GF-D8 (cell line): ENCODE data around the gene DCAF17.
"Not testable (repeated sequence)": the region's sequence is repeated elsewhere in the genome, so short reads cannot be mapped to it uniquely, and the experiment has no call there.

ENCODE experiments used
- DNase-seq: peaks from one replicate; lab custom pipeline; 2025; lab: John Stamatoyannopoulos, UW

The DCAF17 gene

GRCh38 chr2:171411214-171411613 lies 22.8 kb upstream of the DCAF17 start:
- no peak for DNase-seq

GRCh38 chr2:171411791-171412483 lies 22.1 kb upstream of the DCAF17 start:
- no peak for DNase-seq

GRCh38 chr2:171412571-171413175 lies 21.4 kb upstream of the DCAF17 start:
- no peak for DNase-seq

- not testable (repeated sequence) for DNase-seq
Observed at GRCh38 chr2:171414645-171415044, 19.4 kb upstream of the DCAF17 start.

- peak; percentile 45 for DNase-seq
Observed at GRCh38 chr2:171416009-171416926, 17.8 kb upstream of the DCAF17 start.

- DNase-seq, result no peak
Observed at GRCh38 chr2:171419333-171419732, 14.7 kb upstream of the DCAF17 start.

GRCh38 chr2:171420728-171421563 lies 13.1 kb upstream of the DCAF17 start:
- DNase-seq, result no peak

GRCh38 chr2:171422710-171423495 lies 11.1 kb upstream of the DCAF17 start:
- not testable (repeated sequence) for DNase-seq

GRCh38 chr2:171430516-171431410 lies 3.3 kb upstream of the DCAF17 start:
- DNase-seq, result no peak

- no peak for DNase-seq
Observed at GRCh38 chr2:171431677-171432167, 2.3 kb upstream of the DCAF17 start.

GRCh38 chr2:171432206-171432968 lies 1.6 kb upstream of the DCAF17 start:
- no peak for DNase-seq

- peak; percentile 37 for DNase-seq
Observed at GRCh38 chr2:171432969-171433762, 860 bp upstream of the DCAF17 start.

GRCh38 chr2:171433763-171434012 lies 338 bp upstream of the DCAF17 start, which contains the start of gene METTL8:
TSS of gene METTL8 (minus strand) at chr2:171433990. CDS start at chr2:171392185, 41,805 bp downstream.
- DNase-seq, result no peak

GRCh38 chr2:171436307-171436706 lies 2.3 kb downstream of the DCAF17 start:
- DNase-seq, result no peak

GRCh38 chr2:171441470-171441869 lies 7.4 kb downstream of the DCAF17 start:
- DNase-seq, result no peak

- DNase-seq, result no peak
Observed at GRCh38 chr2:171447675-171448074, 13.6 kb downstream of the DCAF17 start.

- no peak for DNase-seq
Observed at GRCh38 chr2:171451074-171451473, 17.0 kb downstream of the DCAF17 start.

GRCh38 chr2:171452773-171453172 lies 18.7 kb downstream of the DCAF17 start:
- DNase-seq, result no peak
